IPS-11a (cell line): ENCODE data around the gene HID1.
"Not testable (repeated sequence)": the region's sequence is repeated elsewhere in the genome, so short reads cannot be mapped to it uniquely, and the experiment has no call there.

ENCODE experiments used
- H3K4me3 ChIP-seq: one replicate; pipeline ENCODE4 v1.5.1; 2013; ENCODE audit warnings: low read depth, low read length, control low read depth

Gene HID1

DNA sequence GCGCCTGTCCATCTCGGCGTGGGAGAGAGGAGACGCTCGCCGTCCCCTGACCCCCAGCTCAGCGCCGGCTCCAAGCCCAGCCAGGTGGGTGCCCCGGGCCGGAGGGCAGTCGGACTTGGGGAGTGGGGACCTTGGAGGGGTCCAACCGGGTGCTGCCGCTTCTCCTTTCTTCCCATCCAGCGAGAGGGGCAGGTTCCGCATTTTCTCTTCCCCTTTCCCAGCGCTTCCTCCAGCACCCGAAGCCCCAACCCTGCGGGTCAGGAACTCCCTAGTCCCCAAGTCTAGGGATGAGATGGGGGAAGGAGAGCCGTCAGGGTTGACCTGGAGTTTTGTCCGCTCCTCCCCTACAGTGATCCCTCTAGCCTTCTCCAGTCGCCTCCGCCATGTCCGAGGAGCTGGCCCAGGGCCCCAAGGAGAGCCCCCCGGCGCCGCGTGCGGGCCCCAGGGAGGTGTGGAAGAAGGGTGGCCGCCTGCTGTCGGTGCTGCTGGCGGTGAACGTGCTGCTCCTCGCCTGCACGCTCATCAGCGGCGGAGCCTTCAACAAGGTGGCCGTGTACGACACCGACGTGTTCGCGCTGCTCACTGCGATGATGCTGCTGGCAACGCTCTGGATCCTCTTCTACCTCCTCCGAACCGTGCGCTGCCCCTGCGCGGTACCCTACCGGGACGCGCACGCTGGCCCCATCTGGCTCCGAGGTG lies 48.2 kb downstream of the HID1 start, which contains the start of gene OTOP2:
TSS of gene OTOP2 (plus strand) at position 24 of the 699 bp plus-strand sequence. CDS start at position 384, 360 bp downstream.
- H3K4me3 ChIP-seq, result peak within 1 kb of the TSS; percentile 13

DNA sequence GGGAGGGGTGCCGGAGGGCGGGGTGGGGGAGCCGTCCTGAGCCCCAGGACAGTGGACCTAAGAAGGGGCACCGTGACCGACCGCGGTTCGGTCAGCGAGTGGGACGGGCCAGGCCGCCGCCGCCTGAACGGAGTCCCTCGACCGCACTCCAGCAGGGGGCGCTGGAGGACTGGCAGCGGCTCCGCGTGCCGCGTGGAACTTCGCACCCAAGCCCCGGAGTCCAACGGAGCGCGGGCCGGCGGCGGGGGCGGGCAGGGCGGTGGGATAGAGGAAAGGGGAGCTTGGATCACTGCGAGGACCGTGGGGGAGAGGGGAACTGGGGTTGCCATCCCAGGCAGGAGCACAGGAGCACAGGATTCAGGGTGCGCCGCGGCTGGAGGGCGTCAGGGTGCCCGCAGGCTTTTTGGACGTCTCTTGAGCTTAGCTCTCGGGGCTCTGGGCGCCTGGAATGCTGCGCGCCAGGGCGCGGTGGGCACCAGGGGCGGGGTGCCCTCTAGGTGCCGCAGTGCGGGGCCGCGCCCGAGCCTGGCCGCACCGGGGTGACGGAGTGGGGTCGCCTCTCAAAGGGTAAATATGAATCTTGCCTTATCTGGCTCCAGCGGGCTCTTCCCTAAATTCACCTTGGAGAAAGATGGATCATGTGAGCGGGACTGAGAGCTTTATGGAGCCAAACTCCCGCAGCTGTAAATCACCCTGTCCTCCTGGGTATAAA lies 48.9 kb downstream of the HID1 start:
- H3K4me3 ChIP-seq, result no peak overlapping the region

DNA sequence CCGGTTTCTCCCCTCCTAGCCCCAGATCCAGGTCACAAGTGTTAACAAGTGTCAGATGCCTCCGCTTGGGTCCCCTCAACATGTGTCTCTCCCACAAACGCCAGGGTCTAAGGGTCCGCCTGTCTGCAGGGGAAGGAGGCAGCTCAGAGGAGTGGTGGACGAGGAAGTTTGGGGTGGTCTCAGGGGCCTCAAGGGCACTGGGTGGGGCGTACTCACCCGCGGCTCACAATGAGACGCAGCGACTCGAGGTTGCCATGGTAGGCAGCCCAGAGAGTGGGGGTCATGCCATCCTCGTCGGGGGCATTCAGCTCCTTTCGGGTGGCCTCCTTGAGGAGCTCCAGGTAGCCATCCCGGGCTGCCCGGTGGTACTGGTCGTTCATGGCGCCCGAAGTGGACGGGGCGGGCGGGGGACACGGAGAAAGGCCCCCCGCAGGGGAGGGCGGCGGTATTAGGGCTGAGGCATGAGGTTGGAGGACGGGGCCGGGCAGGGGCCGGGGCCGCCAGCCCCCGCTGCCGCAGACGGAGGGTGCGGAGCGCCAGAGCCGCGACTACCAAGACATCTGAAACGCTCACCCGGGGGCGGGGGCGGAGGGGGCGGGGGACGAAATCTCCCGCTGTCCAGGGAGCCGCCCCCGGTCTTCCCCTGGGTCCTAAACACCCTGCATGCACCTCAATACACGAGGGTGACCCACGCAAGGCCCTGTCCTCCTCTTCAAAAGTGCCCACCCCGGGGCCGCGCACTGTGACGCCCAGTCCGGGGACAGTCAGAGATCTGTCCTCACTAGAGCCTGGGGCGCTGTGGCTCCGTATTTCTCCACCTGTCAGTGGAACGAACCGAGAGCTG lies 49.6 kb downstream of the HID1 start, which contains the start of gene USH1G:
TSS of gene USH1G (minus strand) at position 562 of the 844 bp plus-strand sequence. CDS start at position 380, 182 bp downstream.
- peak within 1 kb of the TSS; percentile 18 for H3K4me3 ChIP-seq

DNA sequence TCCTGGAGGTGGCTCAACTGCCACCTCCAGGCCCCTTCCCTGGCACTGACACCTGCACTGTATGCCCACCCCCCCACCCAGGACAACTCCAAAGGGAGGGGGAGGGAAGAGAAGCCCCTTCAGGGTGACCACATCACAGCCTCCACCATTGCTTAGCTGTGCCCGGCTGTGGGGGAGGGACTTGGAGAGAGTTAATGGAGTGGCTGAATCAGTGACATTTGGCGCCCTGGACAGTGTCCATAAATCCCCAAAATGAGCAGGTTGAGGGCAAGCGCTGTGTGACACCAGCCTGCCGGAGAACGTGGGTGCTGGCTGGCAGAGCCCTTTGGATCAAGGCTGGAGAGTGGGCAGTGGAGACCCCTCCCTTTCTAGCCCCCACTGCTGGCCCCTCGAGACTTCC lies 50.4 kb downstream of the HID1 start:
- H3K4me3 ChIP-seq, result no peak overlapping the region

DNA sequence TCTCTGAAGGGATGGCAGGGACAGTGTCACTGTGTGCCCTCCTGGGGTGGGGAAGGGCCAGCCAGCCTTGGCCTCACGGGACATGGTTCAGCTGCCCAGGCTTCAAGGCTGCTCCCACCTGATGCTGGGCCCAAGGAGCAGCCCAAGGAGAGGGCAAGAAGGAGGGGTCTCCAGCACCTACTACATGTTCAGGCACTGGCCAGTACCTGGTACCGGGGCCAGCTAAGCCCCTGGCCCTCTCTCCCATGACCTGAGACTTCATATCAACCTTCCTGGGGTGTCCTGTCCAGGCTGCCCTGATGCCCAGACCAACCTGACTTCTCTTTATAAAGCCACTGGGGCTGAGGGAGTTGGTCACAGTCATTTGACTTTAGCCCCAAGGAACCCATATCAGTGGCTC lies 50.8 kb downstream of the HID1 start:
- no peak overlapping the region for H3K4me3 ChIP-seq

DNA sequence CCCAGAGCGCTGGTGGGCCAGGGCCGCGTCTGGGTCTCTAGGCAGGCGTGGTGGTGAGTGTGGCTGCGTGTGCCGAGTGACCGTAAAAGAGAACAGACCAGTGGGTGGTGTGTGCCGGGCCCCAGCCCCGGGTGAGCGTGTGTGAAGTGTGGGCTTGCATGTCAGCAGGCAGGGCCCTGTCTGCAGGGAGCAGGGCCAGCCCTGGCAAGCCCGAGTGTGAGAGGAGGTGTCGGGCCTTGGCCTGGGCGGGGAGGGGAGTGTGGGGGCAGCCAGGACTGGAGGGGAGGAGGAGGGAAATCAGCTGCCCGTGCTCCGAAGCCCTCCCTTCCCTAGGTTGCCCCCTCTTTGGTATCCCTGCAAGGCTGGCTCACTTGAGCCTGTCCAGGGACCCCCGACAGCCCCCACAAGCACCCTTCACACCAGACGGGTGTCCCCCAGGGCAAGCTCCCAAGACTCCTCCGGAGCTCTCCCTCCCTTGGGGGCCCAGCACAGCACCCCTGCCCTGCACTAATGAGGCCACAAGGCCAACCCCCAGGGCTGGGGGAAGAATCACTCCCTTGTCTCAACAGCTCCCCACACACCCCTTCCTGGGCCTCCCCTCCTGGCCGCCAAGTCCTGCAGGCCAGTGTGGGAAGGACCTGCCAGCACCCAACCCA lies 51.4 kb downstream of the HID1 start:
- H3K4me3 ChIP-seq, result no peak overlapping the region

DNA sequence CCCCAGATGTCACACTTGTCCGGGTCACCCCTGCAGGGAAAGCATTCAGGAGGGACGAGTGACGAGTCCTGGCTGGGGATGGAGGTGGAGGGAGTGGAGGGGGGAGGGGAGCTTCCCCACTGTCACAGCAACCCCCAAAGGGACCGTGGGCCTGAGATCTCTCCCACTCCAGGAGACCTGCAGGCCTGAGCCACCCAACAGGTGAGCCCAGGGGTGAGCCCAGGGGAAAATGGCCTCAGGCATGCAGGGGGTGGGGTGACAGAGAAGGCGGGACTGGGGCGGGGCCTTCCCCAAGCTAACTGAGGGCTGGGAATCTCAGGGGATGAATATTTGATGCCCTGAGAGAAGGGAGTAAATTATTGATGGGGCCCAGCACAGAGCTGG lies 51.9 kb downstream of the HID1 start:
- H3K4me3 ChIP-seq, result no peak overlapping the region

DNA sequence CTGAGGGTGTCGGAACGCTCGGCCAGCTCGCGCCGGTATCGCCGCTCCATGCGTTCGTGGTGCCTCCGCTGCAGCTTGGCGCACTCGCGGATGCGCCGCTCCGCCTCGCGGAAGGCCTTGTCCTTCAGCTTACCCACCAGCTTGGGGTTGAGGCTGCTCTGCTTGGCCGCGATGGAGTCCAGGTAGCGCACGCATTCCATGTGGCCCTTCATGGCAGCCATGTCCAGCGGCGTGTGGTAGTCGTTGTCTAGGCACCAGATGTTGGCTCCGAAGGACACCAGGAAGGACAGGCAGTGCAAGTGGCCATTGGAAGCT lies 52.3 kb downstream of the HID1 start:
- H3K4me3 ChIP-seq, result no peak overlapping the region

DNA sequence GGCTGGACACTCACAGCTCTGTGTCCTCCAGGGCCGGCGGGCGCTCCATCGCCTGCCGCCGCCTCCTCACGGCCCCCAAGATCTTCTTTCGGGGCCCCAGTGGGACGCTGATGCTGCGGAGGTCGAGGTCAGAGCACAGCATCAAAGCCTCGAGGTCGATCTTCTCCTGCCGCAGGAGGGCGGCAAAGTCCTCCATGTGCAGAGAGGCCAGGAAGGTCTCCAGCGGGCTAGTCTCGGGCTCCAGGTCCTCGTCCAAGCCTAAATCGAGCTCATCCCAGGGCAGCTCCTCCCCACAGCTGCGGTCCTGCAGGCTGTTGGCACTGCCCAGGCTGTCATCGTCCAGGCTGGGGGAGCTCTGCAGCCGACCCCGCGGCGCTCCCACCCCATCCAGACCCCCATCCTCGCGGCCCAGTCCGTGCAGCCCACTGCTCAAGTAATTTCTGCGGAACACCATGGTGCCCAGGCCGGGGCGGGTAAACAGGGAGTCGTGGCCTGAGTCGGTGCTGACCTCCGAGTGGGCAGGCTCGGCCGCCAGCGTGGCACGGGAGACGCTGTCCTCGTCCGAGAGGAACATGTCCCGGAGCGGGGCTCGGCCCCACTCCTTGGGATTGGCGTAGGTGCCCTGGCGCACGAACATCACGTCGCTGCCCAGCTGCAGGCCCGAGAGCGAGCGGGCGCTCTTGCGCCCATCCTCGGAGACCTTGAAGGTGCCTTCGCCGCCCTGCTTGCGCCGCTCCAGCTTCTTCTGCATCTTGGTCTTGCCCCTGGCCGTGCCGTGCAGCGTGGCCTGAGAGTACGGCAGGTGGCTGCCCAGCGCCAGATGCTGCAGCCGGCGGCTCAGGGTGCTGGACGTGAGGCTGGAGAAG lies 52.9 kb downstream of the HID1 start:
- H3K4me3 ChIP-seq, result no peak overlapping the region

DNA sequence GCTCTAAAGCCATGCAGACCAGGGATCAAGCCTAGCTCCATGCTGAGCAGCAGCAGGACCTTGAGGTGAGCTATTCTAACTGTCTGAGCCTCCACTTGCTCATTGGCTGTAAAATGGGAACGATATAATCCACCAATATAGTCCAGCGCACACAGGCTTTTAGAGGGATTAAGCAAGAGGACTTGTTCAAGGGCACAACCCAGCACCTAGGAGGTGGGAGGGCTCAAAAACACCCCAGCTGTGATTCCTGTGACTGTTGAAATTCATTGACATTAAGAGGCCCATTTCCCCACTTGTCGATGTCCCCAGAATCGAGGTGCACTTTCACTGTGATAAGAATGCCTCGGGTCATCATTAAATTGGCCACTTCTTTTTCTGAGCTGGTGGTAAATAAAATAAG lies 53.7 kb downstream of the HID1 start:
- no peak overlapping the region for H3K4me3 ChIP-seq

DNA sequence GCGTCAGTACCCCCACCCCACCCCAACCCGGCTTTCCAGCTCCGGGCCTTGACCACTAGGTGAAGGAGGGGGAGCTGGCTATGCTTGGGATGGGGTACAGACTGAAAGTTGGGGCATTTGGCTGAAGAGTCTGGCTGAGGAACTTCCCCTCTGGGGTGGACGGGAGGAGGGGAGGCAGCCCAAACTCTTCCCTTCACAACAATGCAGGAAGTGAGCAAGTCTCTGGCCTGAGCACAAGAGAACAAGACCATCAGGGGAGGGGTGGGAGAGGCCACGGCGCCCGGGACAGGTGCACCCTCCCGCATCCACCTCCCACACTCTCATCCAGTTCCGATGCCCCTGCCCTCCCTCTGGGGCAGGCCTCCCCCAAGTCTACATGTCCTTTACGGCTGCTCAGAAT lies 55.1 kb downstream of the HID1 start:
- no peak overlapping the region for H3K4me3 ChIP-seq

DNA sequence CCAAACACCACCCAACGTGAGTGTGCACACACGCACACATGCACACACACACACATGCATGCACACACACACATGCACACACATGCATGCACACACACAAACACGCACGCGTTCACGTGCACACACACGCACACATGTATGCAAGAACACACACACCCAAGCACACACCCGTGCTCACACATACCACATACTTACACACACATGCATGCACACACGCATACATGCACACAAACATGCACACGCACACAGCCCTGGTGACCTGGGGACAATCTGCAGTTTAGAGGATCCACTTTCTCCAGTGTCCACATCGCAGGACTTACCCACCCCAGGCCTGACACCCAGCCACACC lies 55.7 kb downstream of the HID1 start:
- no peak overlapping the region for H3K4me3 ChIP-seq

DNA sequence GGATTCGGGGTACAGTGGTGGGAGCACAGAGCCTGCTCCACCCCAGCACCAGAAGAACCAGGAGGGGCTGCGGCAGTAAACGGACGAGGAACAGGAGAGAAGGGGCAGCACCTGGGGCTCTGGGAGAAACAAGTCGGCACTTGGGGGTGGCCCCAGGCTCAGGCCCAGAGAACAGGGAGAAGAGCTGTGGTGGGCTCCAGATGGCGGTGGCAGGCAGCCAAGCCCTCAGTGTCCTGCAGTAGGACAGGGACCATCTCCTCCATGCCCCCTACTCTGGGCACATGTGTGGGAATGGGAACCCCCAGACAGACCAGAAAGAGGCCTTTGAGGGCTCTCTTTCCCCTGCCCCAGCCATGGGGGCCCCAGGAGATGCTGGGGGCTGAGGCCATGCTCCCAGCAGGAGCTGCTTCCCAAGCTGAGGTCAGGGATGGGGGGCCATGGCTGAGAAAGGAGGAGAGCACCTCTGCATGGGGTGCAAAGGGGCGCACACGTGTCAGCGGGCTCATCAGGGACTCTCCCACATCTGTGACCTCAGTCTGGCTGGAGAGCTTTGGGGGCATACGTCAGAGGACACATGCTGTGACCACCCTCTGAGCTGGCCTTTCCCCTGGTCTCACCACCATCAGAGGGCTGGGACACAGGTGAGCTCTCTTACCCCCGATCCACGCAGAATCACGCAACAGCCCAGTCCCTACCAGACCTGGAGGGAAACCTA lies 56.3 kb downstream of the HID1 start:
- no peak overlapping the region for H3K4me3 ChIP-seq

DNA sequence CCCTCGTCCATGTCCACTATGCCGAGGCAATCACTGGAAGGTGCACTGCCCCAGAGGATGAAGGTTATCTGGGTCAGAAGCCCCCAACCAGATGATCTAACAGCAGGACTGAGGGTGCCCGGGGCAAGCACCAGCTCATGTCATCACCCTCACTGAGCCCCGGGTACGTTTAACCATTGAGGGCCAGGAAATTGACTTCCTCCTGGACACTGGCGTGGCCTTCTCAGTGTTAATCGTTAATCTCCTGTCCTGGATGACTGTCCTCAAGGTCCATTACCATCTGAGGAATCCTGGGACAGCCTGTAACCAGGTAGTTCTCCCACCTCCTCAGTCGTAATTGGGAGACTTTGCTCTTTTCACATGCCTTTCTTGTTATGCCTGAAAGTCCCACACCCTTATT lies 61.1 kb downstream of the HID1 start:
- not testable (repeated sequence) for H3K4me3 ChIP-seq

DNA sequence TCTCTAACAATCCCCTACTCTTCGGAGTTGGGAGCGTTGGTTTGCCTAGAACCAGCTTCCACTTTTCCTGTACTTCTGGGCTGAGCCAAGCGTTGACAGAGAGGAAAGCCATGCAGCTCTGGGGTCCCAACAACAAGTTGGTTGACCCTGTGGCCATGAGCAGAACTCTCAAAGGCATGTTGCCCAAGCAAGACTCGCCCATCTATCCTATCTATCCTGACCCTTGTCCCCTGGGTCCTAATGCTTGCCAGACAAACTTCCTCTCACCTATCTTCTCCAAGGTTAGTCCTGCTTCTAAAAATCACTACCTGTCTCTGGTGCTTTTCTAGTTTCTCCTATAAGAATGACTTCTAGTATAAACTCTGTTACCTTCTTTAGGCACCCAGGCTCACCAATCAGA lies 63.5 kb downstream of the HID1 start:
- not testable (repeated sequence) for H3K4me3 ChIP-seq

DNA sequence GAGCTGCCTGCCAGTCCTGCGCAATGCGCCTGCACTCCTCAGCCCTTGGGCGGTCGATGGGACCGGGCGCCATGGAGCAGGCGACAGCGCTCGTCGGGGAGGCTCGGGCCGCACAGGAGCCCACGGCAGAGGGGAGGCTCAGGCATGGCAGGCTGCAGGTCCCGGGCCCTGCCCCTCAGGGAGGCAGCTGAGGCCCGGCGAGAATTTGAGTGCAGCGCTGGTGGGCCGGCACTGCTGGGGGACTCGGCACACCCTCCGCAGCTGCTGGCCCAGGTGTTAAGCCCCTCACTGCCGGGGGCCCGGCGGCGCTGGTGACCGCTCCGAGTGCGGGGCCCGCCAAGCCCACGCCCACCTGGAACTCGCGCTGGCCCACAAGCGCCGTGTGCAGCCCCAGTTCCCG lies 65.5 kb downstream of the HID1 start:
- H3K4me3 ChIP-seq, result no peak overlapping the region

DNA sequence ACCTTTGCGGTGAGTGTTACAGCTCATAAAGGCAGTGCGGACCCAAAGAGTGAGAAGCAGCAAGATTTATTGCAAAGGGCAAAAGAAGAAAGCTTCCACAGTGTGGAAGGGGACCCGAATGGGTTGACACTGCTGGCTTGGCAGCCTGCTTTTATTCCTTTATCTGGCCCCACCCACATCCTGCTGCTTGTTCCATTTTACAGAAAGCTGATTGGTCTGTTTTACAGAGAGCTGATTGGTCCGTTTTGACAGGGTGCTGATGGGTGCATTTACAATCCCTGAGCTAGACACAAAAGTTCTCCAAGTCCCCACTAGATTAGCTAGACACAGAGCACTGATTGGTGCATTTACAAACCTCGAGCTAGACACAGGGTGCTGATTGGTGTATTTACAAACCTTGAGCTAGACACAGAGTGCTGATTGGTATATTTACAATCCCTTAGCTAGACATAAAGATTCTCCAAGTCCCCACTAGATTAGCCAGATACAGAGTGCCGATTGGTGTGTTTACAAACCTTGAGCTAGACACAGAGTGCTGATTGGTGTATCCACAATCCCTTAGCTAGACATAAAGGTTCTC lies 66.3 kb downstream of the HID1 start:
- H3K4me3 ChIP-seq, result not testable (repeated sequence)

DNA sequence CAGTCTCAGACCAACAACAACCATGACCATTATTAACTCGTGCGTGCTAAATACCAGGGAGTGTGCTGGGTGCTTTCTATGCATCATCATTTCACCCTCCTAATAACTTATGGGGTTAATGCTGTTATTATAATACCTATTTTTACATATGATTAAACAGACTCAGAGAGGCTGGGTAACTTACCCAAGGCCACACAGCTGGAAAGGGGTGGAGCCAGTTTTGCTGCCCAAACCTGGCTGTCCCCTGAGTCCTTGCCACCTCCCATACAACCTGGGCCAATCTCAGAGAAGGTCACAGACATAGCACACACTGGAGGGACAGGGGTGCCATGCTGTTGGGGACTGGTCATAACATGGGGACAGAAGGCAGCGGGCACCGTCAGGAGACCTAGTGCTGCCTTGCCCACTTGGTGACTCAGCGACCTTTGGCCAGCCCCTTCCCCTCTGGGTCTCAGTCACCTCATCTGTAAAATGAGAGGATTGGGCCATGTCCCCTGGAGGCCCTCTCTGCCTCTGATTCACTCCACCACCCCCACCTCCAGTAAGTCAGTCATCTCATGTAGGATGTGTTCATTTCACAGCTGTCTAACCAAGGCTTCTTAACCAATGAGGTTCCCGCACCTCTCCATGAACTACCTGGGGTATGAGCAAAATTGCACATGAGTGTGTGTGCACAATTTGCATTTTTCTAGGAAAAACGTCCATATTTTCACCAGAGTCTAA lies 67.7 kb downstream of the HID1 start:
- H3K4me3 ChIP-seq, result no peak overlapping the region

DNA sequence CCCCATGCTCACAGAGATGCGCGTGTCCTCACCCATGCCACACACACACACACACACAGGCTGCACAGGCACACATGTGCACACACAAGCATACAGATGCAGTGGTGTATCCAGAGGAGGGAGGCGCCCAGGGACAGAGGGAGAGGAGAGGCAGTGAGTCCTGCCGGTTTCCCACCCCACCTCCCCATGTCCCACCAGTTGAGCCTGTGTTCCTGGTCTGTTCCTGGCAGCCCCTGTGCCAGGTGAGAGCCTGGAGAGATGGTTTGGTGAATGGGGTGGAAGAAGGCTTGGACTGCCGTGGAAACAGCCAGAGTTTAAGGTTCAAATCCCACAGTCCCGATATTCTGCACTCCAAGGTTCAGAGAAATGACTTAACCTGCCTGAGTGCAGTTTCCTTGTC lies 68.9 kb downstream of the HID1 start:
- no peak overlapping the region for H3K4me3 ChIP-seq
